SK-N-SH (cell line): ENCODE results near the gene SNF8. TPM values are rescaled to one million over a fixed set of nuclear protein-coding genes. Genes with fewer than 3 reads are reported as not detected.

Source experiments
- CTCF ChIA-PET: fragments of 300-600, 350-600 bp; formaldehyde crosslinking; extraction: SDS; loops from one replicate; lab custom pipeline; 2021; lab: Yijun Ruan, JAX
- POLR2A ChIA-PET: fragments of 350-600 bp; sonication (Branson Sonifier 250); formaldehyde crosslinking; extraction: SDS; loops from one replicate; lab custom pipeline; 2020; ENCODE audit warnings: antibody characterized with exemption, inconsistent platforms; lab: Yijun Ruan, JAX
- DNase-seq: peaks from one replicate; pipeline ENCODE4 v3.0.0; 2012
- H2AFZ ChIP-seq: fragments of 200-600 bp; sonication (generic); 2 replicates; pipeline ENCODE4 v1.8.1; 2016; ENCODE audit warnings: antibody characterized with exemption, mild to moderate bottlenecking, low read depth
- H3F3A ChIP-seq: fragments of 200-600 bp; sonication (generic); replicated peaks from 2 replicates; pipeline ENCODE3; 2016; ENCODE audit warnings: antibody characterized with exemption, mild to moderate bottlenecking; ENCODE audit not compliant: insufficient read depth
- H3K27ac ChIP-seq, 2 experiments: fragments of 200-500 bp in 1 of 2; fragments of 200-600 bp in 1 of 2; sonication (Bioruptor generic) in 1 of 2; sonication (generic), shearing (Covaris generic) in 1 of 2; 2 replicates each; pipeline versions ENCODE4 v1.5.1 to v1.6.1; 2014 to 2016; ENCODE audit warnings: low read depth in 2 of 2, inconsistent platforms in 1 of 2, low read length in 1 of 2, mild to moderate bottlenecking in 1 of 2, mixed read lengths in 1 of 2
- H3K27me3 ChIP-seq: fragments of 200-600 bp; sonication (generic), shearing (Covaris generic); 2 replicates; pipeline ENCODE4 v1.6.1; 2016; ENCODE audit warnings: mixed run types; ENCODE audit not compliant: insufficient read depth
- H3K36me3 ChIP-seq, 2 experiments: fragments of 200-500 bp in 1 of 2; fragments of 200-600 bp in 1 of 2; sonication (Bioruptor generic) in 1 of 2; sonication (generic) in 1 of 2; replicated peaks in 1 of 2; 2 replicates each; pipeline versions ENCODE3 to v1.5.1; 2014 to 2016; ENCODE audit warnings: low read length in 1 of 2, mild to moderate bottlenecking in 1 of 2; ENCODE audit not compliant: insufficient read depth in 2 of 2, control insufficient read depth in 1 of 2
- H3K4me1 ChIP-seq, 2 experiments: fragments of 200-500 bp in 1 of 2; fragments of 200-600 bp in 1 of 2; sonication (Bioruptor generic) in 1 of 2; sonication (generic), shearing (Covaris generic) in 1 of 2; 2 replicates each; pipeline versions ENCODE4 v1.5.1 to v1.6.1; 2014 to 2016; ENCODE audit warnings: low read depth in 1 of 2, low read length in 1 of 2, mixed run types in 1 of 2; ENCODE audit not compliant: insufficient read depth in 2 of 2, control insufficient read depth in 1 of 2
- H3K4me2 ChIP-seq: fragments of 200-600 bp; sonication (generic), shearing (Covaris generic); 2 replicates; pipeline ENCODE4 v1.6.1; 2017; ENCODE audit warnings: mixed run types
- H3K4me3 ChIP-seq, 2 experiments: fragments of 200-500 bp in 1 of 2; fragments of 200-600 bp in 1 of 2; sonication (Bioruptor generic) in 1 of 2; sonication (generic), shearing (Covaris generic) in 1 of 2; 2 replicates each; pipeline versions ENCODE4 v1.5.1 to v1.8.1; 2014 to 2016; ENCODE audit warnings: low read depth in 2 of 2, inconsistent platforms in 1 of 2, low read length in 1 of 2, mild to moderate bottlenecking in 1 of 2, mixed read lengths in 1 of 2, moderate library complexity in 1 of 2
- H3K79me2 ChIP-seq: fragments of 200-600 bp; sonication (generic); 2 replicates; pipeline ENCODE4 v1.8.1; 2017; ENCODE audit warnings: mild to moderate bottlenecking; ENCODE audit not compliant: insufficient read depth
- H3K9ac ChIP-seq: fragments of 200-600 bp; sonication (generic); 2 replicates; pipeline ENCODE4 v1.6.1; 2017; ENCODE audit warnings: mixed run types
- H3K9me2 ChIP-seq: fragments of 200-600 bp; sonication (generic); 2 replicates; pipeline ENCODE4 v1.6.1; 2017; ENCODE audit warnings: mixed run types
- H3K9me3 ChIP-seq: fragments of 200-600 bp; sonication (generic); 2 replicates; pipeline ENCODE4 v1.6.1; 2017; ENCODE audit warnings: mixed run types, mild to moderate bottlenecking, moderate library complexity
- H4K20me1 ChIP-seq: fragments of 200-600 bp; sonication (generic); 2 replicates; pipeline ENCODE4 v1.6.1; 2017; ENCODE audit warnings: mild to moderate bottlenecking, mixed run types; ENCODE audit not compliant: insufficient read depth
- CHD2 ChIP-seq: fragments of 150-350 bp; IDR thresholded peaks from 2 replicates; pipeline ENCODE4 v1.6.1; 2018; ENCODE audit warnings: low read length; ENCODE audit not compliant: partially characterized antibody
- ELF1 ChIP-seq: IDR thresholded peaks from 2 replicates; pipeline ENCODE4 v1.4.0; 2012
- EP300 ChIP-seq, 2 experiments: IDR thresholded peaks; 2 replicates each; pipeline versions ENCODE4 v1.4.0 to v1.6.1; 2012; ENCODE audit warnings: borderline replicate concordance in 1 of 2, low read depth in 1 of 2, low read length in 1 of 2
- EZH2phosphoT487 ChIP-seq: fragments of 200-600 bp; sonication (generic); IDR thresholded peaks from 2 replicates; pipeline ENCODE4 v1.6.1; 2017; ENCODE audit warnings: low read depth, mixed run types, mild to moderate bottlenecking, antibody characterized with exemption, moderate library complexity, borderline replicate concordance
- FOXM1 ChIP-seq: IDR thresholded peaks from 2 replicates; pipeline ENCODE4 v1.4.0; 2012; ENCODE audit warnings: low read depth, mild to moderate bottlenecking
- GABPA ChIP-seq: IDR thresholded peaks from 2 replicates; pipeline ENCODE4 v1.4.0; 2012; ENCODE audit warnings: low read depth, mild to moderate bottlenecking
- GATA2 ChIP-seq: sonication (generic); formaldehyde crosslinking; IDR thresholded peaks from 2 replicates; pipeline ENCODE4 v1.5.0; 2020; ENCODE audit warnings: mild to moderate bottlenecking, missing genetic modification reagents
- MEF2A ChIP-seq: IDR thresholded peaks from 2 replicates; pipeline ENCODE4 v1.4.0; 2012; ENCODE audit warnings: low read depth, borderline replicate concordance
- NRF1 ChIP-seq: IDR thresholded peaks from 2 replicates; pipeline ENCODE4 v1.6.1; 2012; ENCODE audit warnings: low read depth, mild to moderate bottlenecking, low read length
- POLR2AphosphoS5 ChIP-seq: IDR thresholded peaks from 2 replicates; pipeline ENCODE4 v1.6.1; 2012; ENCODE audit warnings: low read depth, low read length
- RAD21 ChIP-seq: IDR thresholded peaks from 2 replicates; pipeline ENCODE4 v1.6.1; 2012; ENCODE audit warnings: mild to moderate bottlenecking, low read length
- RXRA ChIP-seq: IDR thresholded peaks from 2 replicates; pipeline ENCODE4 v1.4.0; 2012; ENCODE audit warnings: low read depth, mild to moderate bottlenecking, borderline replicate concordance
- SIN3A ChIP-seq: IDR thresholded peaks from 2 replicates; pipeline ENCODE4 v1.6.1; 2012; ENCODE audit warnings: low read depth, mild to moderate bottlenecking, low read length, moderate library complexity, borderline replicate concordance
- TEAD4 ChIP-seq: IDR thresholded peaks from 2 replicates; pipeline ENCODE4 v1.4.0; 2012; ENCODE audit warnings: mild to moderate bottlenecking, borderline replicate concordance; ENCODE audit not compliant: insufficient read depth
- USF1 ChIP-seq: IDR thresholded peaks from 2 replicates; pipeline ENCODE4 v1.4.0; 2012; ENCODE audit warnings: low read depth, borderline replicate concordance
- ZBTB33 ChIP-seq: IDR thresholded peaks from 2 replicates; pipeline ENCODE4 v1.4.0; 2012; ENCODE audit warnings: low read depth, borderline replicate concordance
- WGBS: methylation state at CpG from one replicate; pipeline ENCODE4 v1.1.6; 2017; ENCODE audit warnings: low lambda C conversion rate; 5-methylcytosine and 5-hydroxymethylcytosine counted together
- polyA plus RNA-seq, 3 experiments: library from polyadenylated mRNA; depleted of rRNA; stranded (reverse); fragments of >200 nt; gene quantifications; 2 replicates each; pipeline ENCODE4 v1.2.3, GENCODE V29; 2012
- TF ChIP-seq, protein P1 (sequence below): fragments of 200-600 bp; sonication (generic); IDR thresholded peaks from 2 replicates; pipeline ENCODE4 v1.6.1; 2017; ENCODE audit warnings: antibody characterized with exemption, mild to moderate bottlenecking, moderate library complexity
- TF ChIP-seq, protein P2 (sequence below): IDR thresholded peaks from 2 replicates; pipeline ENCODE4 v1.4.0; 2012; ENCODE audit warnings: low read depth

The SNF8 gene
- polyA plus RNA-seq, 1 of the 3 experiments (the other 2 are of a cell fraction), result 358 TPM

DNA sequence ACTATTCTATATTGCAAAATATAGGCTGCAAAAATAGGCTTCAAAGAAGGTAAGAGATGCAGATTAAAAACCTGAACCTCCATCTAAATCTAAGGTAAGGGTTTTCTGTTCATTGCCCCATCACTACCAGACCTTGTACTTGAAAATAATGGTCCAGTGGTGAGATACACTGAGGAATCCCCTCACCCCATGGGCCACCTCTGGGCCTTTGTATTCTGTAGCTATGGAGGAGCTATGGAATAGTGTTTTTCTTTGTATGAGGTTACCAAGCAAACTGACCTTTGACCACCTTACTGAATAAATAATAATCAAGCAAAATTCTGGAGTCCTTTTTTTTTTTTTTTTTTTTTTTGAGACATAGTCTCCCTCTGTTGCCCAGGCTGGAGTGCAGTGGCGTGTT lies 41.2 kb downstream of the SNF8 start:
- POLR2A ChIA-PET, result interaction anchor here (1.0 to 1.8 kb wide), 2 partner anchors 11 kb away, joined by 3 to 6 read pairs; partner anchors contain the start of gene ATP5MC1
- no peaks in the 10 kb centered on the region for H3K4me1 ChIP-seq
- CTCF ChIA-PET, result interaction anchor here (1.1 to 4.3 kb wide), 3 partner anchors 19 to 89 kb away, joined by 3 to 20 read pairs (median 5); no protein-coding TSS in a partner anchor

More for the DNA sequence above, 41.2 kb downstream of the SNF8 start:
- H3K9me3 ChIP-seq, result no peaks in the 10 kb centered on the region
- no peaks in the 10 kb centered on the region for H3K9me2 ChIP-seq
- H3K4me3 ChIP-seq, result no peak overlapping the region
- H3K36me3 ChIP-seq, result no peaks in the 10 kb centered on the region
- no peak for DNase-seq
- H3K4me2 ChIP-seq, result no peak overlapping the region
- 100% methylated on average over 1 of the region's 1 CpG for WGBS
- peaks cover 13% of the 10 kb centered on the region; the same call in 1 of the 2 replicates for H3K79me2 ChIP-seq
- H4K20me1 ChIP-seq, result no peaks in the 10 kb centered on the region
- no peak for TF ChIP-seq USF1
- no peak for TF ChIP-seq RXRA
- no peak for TF ChIP-seq RAD21
- no peak for TF ChIP-seq ELF1
- no peak for TF ChIP-seq TEAD4
- no peak for TF ChIP-seq FOXM1
- no peak for TF ChIP-seq MEF2A
- no peak for TF ChIP-seq CHD2
- TF ChIP-seq EP300 (IDR thresholded peaks at IDR 0.05; ENCODE audit: borderline replicate concordance in 1 of 2, low read depth in 1 of 2, low read length in 1 of 2), result no peak
- TF ChIP-seq EZH2phosphoT487, result no peak
- TF ChIP-seq SIN3A, result no peak
- no peak for TF ChIP-seq GABPA
- no peak for TF ChIP-seq POLR2AphosphoS5
- TF ChIP-seq NRF1, result no peak
- TF ChIP-seq, protein P1, sequence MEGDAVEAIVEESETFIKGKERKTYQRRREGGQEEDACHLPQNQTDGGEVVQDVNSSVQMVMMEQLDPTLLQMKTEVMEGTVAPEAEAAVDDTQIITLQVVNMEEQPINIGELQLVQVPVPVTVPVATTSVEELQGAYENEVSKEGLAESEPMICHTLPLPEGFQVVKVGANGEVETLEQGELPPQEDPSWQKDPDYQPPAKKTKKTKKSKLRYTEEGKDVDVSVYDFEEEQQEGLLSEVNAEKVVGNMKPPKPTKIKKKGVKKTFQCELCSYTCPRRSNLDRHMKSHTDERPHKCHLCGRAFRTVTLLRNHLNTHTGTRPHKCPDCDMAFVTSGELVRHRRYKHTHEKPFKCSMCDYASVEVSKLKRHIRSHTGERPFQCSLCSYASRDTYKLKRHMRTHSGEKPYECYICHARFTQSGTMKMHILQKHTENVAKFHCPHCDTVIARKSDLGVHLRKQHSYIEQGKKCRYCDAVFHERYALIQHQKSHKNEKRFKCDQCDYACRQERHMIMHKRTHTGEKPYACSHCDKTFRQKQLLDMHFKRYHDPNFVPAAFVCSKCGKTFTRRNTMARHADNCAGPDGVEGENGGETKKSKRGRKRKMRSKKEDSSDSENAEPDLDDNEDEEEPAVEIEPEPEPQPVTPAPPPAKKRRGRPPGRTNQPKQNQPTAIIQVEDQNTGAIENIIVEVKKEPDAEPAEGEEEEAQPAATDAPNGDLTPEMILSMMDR, result no peak
- no peak for TF ChIP-seq ZBTB33
- TF ChIP-seq, protein P2, sequence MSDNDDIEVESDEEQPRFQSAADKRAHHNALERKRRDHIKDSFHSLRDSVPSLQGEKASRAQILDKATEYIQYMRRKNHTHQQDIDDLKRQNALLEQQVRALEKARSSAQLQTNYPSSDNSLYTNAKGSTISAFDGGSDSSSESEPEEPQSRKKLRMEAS, result no peak
- TF ChIP-seq GATA2, result no peak
- H3K27ac ChIP-seq, result no peak overlapping the region
- H3K27me3 ChIP-seq, result no peaks in the 10 kb centered on the region
- peaks cover 20% of the 10 kb centered on the region for H3F3A ChIP-seq
- no peak overlapping the region for H3K9ac ChIP-seq
- H2AFZ ChIP-seq, result no peak overlapping the region
